ENCODE data around the gene KCNK5.

DNA sequence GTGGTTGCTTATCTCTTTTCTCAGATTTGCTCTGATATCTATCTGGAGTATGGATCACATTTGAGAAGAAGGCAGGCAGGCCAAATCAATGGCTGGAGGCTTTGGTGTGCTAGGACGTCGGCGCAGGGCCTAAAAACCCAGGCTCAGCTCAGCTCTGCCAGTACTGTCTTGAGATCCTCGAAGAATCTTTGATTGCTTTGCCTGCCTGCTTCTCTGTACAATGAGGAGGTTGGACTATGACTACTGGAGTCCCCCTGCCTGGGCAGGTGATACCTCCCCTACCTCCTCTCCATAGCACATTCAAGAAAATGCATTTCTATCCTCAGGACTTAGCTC, 25.1 kb downstream of the KCNK5 start:
- TF ChIP-seq, protein P1, sequence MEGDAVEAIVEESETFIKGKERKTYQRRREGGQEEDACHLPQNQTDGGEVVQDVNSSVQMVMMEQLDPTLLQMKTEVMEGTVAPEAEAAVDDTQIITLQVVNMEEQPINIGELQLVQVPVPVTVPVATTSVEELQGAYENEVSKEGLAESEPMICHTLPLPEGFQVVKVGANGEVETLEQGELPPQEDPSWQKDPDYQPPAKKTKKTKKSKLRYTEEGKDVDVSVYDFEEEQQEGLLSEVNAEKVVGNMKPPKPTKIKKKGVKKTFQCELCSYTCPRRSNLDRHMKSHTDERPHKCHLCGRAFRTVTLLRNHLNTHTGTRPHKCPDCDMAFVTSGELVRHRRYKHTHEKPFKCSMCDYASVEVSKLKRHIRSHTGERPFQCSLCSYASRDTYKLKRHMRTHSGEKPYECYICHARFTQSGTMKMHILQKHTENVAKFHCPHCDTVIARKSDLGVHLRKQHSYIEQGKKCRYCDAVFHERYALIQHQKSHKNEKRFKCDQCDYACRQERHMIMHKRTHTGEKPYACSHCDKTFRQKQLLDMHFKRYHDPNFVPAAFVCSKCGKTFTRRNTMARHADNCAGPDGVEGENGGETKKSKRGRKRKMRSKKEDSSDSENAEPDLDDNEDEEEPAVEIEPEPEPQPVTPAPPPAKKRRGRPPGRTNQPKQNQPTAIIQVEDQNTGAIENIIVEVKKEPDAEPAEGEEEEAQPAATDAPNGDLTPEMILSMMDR (IDR thresholded peaks at IDR 0.05; ENCODE audit: borderline replicate concordance, extremely low read depth, low read length, poor library complexity, severe bottlenecking): no peak
- no peak for TF ChIP-seq EZH2 (IDR thresholded peaks at IDR 0.05; ENCODE audit: borderline replicate concordance, low read depth, low read length, severe bottlenecking)
